ENCODE measurements around the gene COL4A4.

DNA sequence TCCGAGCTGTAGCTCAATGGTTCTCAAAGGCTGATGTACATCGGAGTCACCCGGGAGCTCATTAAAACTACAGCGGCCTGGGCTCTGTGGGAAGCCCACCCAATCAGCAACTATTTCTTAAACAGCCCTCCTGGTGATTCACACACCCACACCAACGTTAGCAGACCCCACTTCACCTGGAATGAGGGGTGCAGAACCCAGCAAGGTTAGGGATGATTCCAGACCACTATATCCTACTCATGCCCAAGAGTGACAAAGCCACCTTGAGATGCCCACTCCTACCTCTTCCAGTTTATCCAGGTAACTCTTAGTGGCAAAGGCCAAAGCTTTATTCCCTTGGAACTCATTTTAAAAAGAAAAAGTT, 178.4 kb downstream of the COL4A4 start:
- TF ChIP-seq, protein P1, sequence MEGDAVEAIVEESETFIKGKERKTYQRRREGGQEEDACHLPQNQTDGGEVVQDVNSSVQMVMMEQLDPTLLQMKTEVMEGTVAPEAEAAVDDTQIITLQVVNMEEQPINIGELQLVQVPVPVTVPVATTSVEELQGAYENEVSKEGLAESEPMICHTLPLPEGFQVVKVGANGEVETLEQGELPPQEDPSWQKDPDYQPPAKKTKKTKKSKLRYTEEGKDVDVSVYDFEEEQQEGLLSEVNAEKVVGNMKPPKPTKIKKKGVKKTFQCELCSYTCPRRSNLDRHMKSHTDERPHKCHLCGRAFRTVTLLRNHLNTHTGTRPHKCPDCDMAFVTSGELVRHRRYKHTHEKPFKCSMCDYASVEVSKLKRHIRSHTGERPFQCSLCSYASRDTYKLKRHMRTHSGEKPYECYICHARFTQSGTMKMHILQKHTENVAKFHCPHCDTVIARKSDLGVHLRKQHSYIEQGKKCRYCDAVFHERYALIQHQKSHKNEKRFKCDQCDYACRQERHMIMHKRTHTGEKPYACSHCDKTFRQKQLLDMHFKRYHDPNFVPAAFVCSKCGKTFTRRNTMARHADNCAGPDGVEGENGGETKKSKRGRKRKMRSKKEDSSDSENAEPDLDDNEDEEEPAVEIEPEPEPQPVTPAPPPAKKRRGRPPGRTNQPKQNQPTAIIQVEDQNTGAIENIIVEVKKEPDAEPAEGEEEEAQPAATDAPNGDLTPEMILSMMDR (IDR thresholded peaks at IDR 0.05) = no peak
- TF ChIP-seq EP300 (IDR thresholded peaks at IDR 0.05) (no peak), POLR2AphosphoS5 (IDR thresholded peaks at IDR 0.05) (no peak)

All from esophagus muscularis mucosa (tissue), 4 donors.